OCI-LY7 (cell line): ENCODE measurements around the gene SEMA3D. TPM values are rescaled to one million over a fixed set of nuclear protein-coding genes. Genes with fewer than 3 reads are reported as not detected.

Source experiments
- BruUV-seq: library from RNA; stranded (reverse); fragments of 400-500 nt; replicated peaks from 2 replicates; lab custom pipeline; 2021; lab: Mats Ljungman, UMichigan
- CTCF ChIA-PET: fragments of 300-600 bp; sonication (Branson Sonifier 250); formaldehyde crosslinking; loops from one replicate; lab custom pipeline; 2022; ENCODE audit warnings: antibody characterized with exemption; ENCODE audit not compliant: unreplicated experiment; lab: Charles Lee
- POLR2A ChIA-PET: fragments of 300-600 bp; sonication (Branson Sonifier 250); formaldehyde crosslinking; loops from one replicate; lab custom pipeline; 2022; ENCODE audit warnings: antibody characterized with exemption; lab: Charles Lee
- DNase-seq: peaks from one replicate; pipeline ENCODE4 v3.0.0-alpha.2; 2015; ENCODE audit warnings: low spot score
- H2AFZ ChIP-seq: fragments of 200-600 bp; sonication (generic), shearing (Covaris generic); 2 replicates; pipeline ENCODE4 v1.6.1; 2014; ENCODE audit warnings: mild to moderate bottlenecking, antibody characterized with exemption, low read length, moderate library complexity
- H3K27ac ChIP-seq: fragments of 200-600 bp; sonication (generic); 2 replicates; pipeline ENCODE4 v1.5.1; 2014; ENCODE audit warnings: mixed run types, low read depth, mild to moderate bottlenecking, moderate library complexity, low read length, inconsistent platforms; ENCODE audit not compliant: poor library complexity, severe bottlenecking
- H3K36me3 ChIP-seq: fragments of 200-600 bp; sonication (generic); 2 replicates; pipeline ENCODE4 v1.6.1; 2014; ENCODE audit warnings: mild to moderate bottlenecking, antibody characterized with exemption, low read length, moderate library complexity, mixed read lengths; ENCODE audit not compliant: insufficient read depth
- H3K4me1 ChIP-seq: fragments of 200-600 bp; sonication (generic); 2 replicates; pipeline ENCODE4 v1.5.1; 2014; ENCODE audit warnings: mild to moderate bottlenecking, low read length; ENCODE audit not compliant: insufficient read depth, poor library complexity, severe bottlenecking
- H3K4me2 ChIP-seq: fragments of 200-600 bp; sonication (generic); 2 replicates; pipeline ENCODE4 v1.6.1; 2014; ENCODE audit warnings: mild to moderate bottlenecking, low read length
- H3K4me3 ChIP-seq: fragments of 200-600 bp; sonication (generic); 2 replicates; pipeline ENCODE4 v1.5.1; 2014; ENCODE audit warnings: mild to moderate bottlenecking, low read depth, low read length; ENCODE audit not compliant: poor library complexity, severe bottlenecking
- H3K79me2 ChIP-seq: fragments of 200-600 bp; sonication (generic); 2 replicates; pipeline ENCODE4 v1.6.1; 2016; ENCODE audit warnings: low read depth, mild to moderate bottlenecking, low read length, moderate library complexity, mixed read lengths; ENCODE audit not compliant: insufficient read depth
- H3K9me2 ChIP-seq: fragments of 200-600 bp; sonication (generic); 2 replicates; pipeline ENCODE4 v1.6.1; 2016; ENCODE audit warnings: mild to moderate bottlenecking, low read length, mixed read lengths; ENCODE audit not compliant: insufficient read depth
- H3K9me3 ChIP-seq: fragments of 200-600 bp; sonication (generic); 2 replicates; pipeline ENCODE4 v1.6.1; 2014; ENCODE audit warnings: mild to moderate bottlenecking, mixed run types, low read length, mixed read lengths
- H4K20me1 ChIP-seq: fragments of 200-600 bp; sonication (generic); 2 replicates; pipeline ENCODE4 v1.6.1; 2014; ENCODE audit warnings: mild to moderate bottlenecking, antibody characterized with exemption, low read length, moderate library complexity, mixed read lengths; ENCODE audit not compliant: insufficient read depth
- EZH2phosphoT487 ChIP-seq: fragments of 200-600 bp; sonication (generic); IDR thresholded peaks from 2 replicates; pipeline ENCODE4 v1.6.1; 2018; ENCODE audit warnings: low read depth, borderline replicate concordance, mild to moderate bottlenecking, mixed run types, antibody characterized with exemption, low read length, moderate library complexity, mixed read lengths
- intact Hi-C: fragments of 100-400 bp; cut with micrococcal nuclease; formaldehyde crosslinking; loops from one replicate; pipeline ENCODE4 v1.10.0; 2022; ENCODE audit not compliant: unreplicated experiment
- total RNA-seq, 2 experiments: library from RNA; depleted of rRNA in 1 of 2; stranded (reverse); fragments of >200 nt in 1 of 2; shearing (Covaris generic) in 1 of 2; gene quantifications; 2 replicates each; pipeline ENCODE4 v1.2.3, GENCODE V29; 2014 to 2022
- TF ChIP-seq, protein P1 (sequence below): fragments of 200-600 bp; sonication (generic); conservative IDR thresholded peaks from 2 replicates; pipeline ENCODE4 v1.5.1; 2014; ENCODE audit warnings: mild to moderate bottlenecking, antibody characterized with exemption, low read length, moderate library complexity, mixed read lengths

Gene SEMA3D
- total RNA-seq, 2 experiments from 2014 or later, result not detected

GRCh38 chr7:85201209-85201608 is 14.4 kb upstream of the SEMA3D start:
- no TSS peak for BruUV-seq
- Histone ChIP-seq H3K9me2 (no peaks in the 10 kb centered on the region), H3K4me1 (no peaks in the 10 kb centered on the region), H3K4me3 (no peak overlapping the region), H3K27ac (no peak overlapping the region), H3K4me2 (no peak overlapping the region), H2AFZ (no peak overlapping the region), H4K20me1 (no peaks in the 10 kb centered on the region), H3K79me2 (no peaks in the 10 kb centered on the region), H3K36me3 (no peaks in the 10 kb centered on the region), H3K9me3 (no peaks in the 10 kb centered on the region)
- POLR2A ChIA-PET, result interaction anchor here (0.6 to 1.0 kb wide), 2 partner anchors 49 to 696 kb away, joined by 3 to 5 read pairs; no protein-coding TSS in a partner anchor
- intact Hi-C loops, result no loop called here
- CTCF ChIA-PET, result no interaction called here
- DNase-seq, result no peak
- no peak for TF ChIP-seq EZH2phosphoT487
- TF ChIP-seq, protein P1, sequence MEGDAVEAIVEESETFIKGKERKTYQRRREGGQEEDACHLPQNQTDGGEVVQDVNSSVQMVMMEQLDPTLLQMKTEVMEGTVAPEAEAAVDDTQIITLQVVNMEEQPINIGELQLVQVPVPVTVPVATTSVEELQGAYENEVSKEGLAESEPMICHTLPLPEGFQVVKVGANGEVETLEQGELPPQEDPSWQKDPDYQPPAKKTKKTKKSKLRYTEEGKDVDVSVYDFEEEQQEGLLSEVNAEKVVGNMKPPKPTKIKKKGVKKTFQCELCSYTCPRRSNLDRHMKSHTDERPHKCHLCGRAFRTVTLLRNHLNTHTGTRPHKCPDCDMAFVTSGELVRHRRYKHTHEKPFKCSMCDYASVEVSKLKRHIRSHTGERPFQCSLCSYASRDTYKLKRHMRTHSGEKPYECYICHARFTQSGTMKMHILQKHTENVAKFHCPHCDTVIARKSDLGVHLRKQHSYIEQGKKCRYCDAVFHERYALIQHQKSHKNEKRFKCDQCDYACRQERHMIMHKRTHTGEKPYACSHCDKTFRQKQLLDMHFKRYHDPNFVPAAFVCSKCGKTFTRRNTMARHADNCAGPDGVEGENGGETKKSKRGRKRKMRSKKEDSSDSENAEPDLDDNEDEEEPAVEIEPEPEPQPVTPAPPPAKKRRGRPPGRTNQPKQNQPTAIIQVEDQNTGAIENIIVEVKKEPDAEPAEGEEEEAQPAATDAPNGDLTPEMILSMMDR, result no peak

GRCh38 chr7:85196696-85197095 is 9.8 kb upstream of the SEMA3D start:
- H3K4me1 ChIP-seq, result no peaks in the 10 kb centered on the region
- no peaks in the 10 kb centered on the region for H3K36me3 ChIP-seq
- intact Hi-C loops, result no loop called here
- no peaks in the 10 kb centered on the region for H3K79me2 ChIP-seq
- H3K4me2 ChIP-seq, result no peak overlapping the region
- CTCF ChIA-PET, result no interaction called here
- H3K4me3 ChIP-seq, result no peak overlapping the region
- H3K9me2 ChIP-seq, result no peaks in the 10 kb centered on the region
- no peaks in the 10 kb centered on the region for H4K20me1 ChIP-seq
- no peak overlapping the region for H3K27ac ChIP-seq
- POLR2A ChIA-PET, result no interaction called here
- no peaks in the 10 kb centered on the region for H3K9me3 ChIP-seq
- no TSS peak for BruUV-seq
- H2AFZ ChIP-seq, result no peak overlapping the region
- no peak for TF ChIP-seq EZH2phosphoT487
- TF ChIP-seq, protein P1, result no peak
- DNase-seq, result no peak

DNA sequence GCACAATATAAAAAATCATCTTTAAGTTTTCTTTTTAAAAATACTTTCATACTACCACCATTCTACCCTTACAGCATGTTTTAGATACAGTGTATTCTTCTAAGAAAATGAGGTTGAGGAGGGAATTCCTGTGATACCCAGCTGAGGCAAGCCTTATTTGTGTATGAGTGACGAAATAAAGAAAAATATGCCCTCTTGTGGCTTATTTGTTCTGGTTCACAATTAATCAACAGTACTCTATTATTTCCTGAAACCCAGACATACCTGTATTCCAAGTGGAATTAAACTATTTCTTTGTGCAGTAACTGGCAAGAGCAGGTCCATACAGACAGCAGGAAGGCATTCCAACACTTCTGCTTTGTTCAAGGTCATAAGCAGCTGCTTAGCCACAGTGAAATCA is 4.5 kb upstream of the SEMA3D start:
- TF ChIP-seq EZH2phosphoT487, result no peak
- TF ChIP-seq, protein P1, result peak; percentile 53
- Histone ChIP-seq H3K79me2 (no peaks in the 10 kb centered on the region), H3K4me2 (no peak overlapping the region), H2AFZ (no peak overlapping the region), H3K9me2 (no peaks in the 10 kb centered on the region), H3K36me3 (no peaks in the 10 kb centered on the region), H3K27ac (no peak overlapping the region), H3K9me3 (no peaks in the 10 kb centered on the region), H3K4me3 (no peak overlapping the region), H3K4me1 (no peaks in the 10 kb centered on the region), H4K20me1 (no peaks in the 10 kb centered on the region)
- peak; percentile 4 for DNase-seq
- CTCF ChIA-PET, result no interaction called here
- intact Hi-C loops, result no loop called here
- no TSS peak for BruUV-seq
- POLR2A ChIA-PET, result interaction anchor here (0.6 to 1.6 kb wide), 2 partner anchors 13 to 83 kb away, joined by 3 to 8 read pairs; no protein-coding TSS in a partner anchor
